Endometrial microvascular endothelial cells (primary cell): ENCODE measurements around the gene LCOR. TPM values are rescaled to one million over a fixed set of nuclear protein-coding genes. Genes with fewer than 3 reads are reported as not detected.
"Not testable (repeated sequence)": the region's sequence is repeated elsewhere in the genome, so short reads cannot be mapped to it uniquely, and the experiment has no call there.

Experiments used
- in situ Hi-C: cut with HindIII; loops from 2 replicates; pipeline ENCODE4 v1.10.0; 2017; ENCODE audit warnings: low sequenced_read_pairs, low pct_unique_long_range_greater_than_20kb; ENCODE audit errors: inconsistent ontology term
- total RNA-seq: library from RNA; depleted of rRNA; stranded (reverse); fragments of >200 nt; gene quantifications from one replicate; pipeline ENCODE4 v1.2.3, GENCODE V29; 2015; ENCODE audit errors: inconsistent ontology term

The LCOR gene
- 13.4 TPM for total RNA-seq

DNA sequence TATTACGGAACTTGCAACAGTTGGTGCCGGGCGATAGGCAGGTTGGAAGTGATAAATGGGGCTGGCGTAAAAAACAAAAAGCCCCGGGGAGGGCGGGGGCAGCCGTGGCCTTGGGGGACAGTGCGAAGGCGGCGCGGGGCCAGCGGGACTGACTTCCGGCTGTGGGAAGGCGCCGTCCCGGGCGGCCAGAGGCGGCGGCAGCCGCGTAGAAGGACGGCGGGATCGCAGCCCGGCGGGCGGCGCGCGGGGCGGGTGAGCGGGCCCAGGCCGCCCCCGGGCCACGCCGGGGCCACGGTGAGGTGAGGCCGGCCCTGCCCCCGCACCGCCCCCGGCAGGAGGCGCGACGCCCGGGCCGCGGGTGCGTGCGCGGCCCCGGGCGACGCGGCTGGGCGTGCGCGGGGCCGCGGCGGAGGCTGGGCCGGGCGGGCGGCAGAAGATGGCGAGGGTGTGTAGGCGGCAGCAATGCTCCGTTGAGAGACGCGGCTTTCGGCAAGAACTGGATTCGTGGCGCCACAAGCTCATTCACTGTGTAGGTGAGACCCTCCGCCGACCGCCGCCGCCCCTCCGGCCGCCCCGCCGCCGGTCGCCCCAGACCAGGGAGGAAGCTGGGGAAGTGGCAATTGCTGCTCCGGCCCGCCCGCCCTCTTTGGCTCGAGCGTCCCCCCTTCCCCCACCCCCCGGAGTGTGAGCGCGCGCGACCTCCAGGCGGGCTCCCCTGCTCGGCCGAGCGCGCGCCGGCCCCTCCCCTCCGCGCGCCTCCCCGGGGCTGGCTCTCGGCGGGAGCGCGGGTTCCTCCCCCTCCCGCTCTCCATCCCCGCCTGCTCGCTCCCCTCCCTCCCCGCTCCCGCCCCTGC lies at the start of gene LCOR:
TSS of gene LCOR (plus strand) at position 432 of the 854 bp plus-strand sequence. CDS start 116,760 bp downstream, outside the sequence.
- in situ Hi-C loops, result no loop called here

- in situ Hi-C loops, result no loop called here
Measured at GRCh38 chr10:96784253-96784652, 47.8 kb upstream of the LCOR start.

DNA sequence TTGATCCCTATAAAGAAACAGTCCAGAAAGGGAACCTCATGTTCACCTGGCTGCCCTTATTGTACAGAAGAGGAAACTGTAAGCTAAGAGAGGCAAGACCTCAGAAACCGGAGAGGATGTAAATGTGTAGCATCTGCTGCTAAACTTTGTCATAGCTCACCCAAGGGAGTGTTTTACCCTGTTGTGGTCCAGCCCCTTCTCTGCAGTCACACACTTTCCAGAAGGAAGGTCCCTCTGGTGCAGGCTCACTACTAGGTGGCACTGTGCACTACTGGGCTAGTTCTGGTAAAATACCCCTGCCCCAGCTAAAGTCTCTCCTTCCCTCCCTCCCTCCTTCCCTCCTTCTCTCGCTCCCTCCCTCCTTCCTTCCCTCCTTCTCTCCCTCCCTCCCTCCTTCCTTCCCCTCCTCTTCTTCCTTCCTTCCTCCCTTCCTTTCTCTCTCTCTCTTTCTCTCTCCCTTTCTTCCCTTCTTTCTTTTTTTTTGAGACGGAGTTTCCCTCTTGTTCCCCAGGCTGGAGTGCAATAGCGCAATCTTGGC lies 42.5 kb upstream of the LCOR start:
- in situ Hi-C loops, result no loop called here

DNA sequence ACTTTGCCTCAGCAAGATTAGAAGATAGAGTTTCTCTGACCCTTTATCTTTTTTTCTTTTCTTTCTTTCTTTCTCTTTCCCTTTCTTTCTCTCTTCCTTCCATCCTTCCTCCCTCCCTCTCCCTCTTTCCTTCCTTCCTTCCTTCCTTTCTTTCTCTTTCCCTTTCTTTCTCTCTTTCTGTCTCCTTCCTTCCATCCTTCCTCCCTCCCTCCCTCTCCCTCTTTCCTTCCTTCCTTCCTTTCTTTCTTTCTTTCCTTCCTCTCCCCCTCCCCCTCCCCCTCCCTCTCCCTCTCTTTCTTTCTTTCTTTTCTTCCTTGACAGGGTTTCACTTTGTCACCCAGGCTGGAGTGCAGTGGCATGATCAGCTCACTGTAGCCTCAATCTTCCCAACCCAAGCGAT lies 40.2 kb upstream of the LCOR start:
- in situ Hi-C loops, result no loop called here

DNA sequence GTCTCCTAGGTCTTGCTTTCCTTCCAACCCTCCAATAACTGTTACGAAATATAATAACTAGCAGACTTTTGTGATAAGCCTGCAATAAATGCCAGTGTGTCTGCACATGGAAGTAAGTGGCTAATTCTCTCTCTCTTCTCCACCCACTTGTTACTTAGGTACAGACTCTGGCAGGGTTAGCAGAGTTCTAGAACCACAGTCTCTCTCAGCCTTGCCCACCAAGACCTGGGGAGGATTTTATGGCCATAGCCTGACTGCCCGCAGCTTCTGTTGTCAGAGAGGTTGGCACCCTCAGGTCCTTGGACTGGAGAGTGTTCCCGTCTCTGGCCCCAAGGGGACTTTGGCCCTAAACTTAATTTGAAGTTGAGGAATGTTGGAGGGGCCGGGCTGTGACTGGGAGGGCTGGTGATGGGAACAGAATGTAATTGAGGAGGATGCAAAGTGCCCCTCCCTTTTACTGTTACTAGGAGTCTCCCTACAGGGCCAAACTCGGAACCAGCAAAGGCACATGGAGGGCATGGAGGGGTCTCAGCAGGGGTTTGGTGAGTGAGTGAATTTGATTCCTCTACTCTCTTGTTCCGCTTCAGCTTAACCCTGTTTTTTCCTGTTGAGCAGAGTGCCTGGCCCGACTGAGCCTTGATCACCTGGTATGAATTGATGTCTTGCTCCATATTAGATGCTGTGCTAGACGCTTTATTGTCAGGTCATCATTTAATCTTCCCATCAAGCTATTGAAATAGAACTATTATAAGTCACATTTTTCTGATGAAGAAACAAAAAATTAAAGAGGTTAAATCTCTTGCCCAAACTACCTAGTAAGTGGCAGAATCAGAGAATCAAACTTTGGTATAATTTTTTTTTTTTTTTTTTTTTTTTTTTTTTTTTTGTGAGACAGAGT lies 37.0 kb upstream of the LCOR start:
- in situ Hi-C loops, result no loop called here

- in situ Hi-C loops, result no loop called here
Measured at GRCh38 chr10:96797485-96797884, 34.6 kb upstream of the LCOR start.

GRCh38 chr10:96803288-96803664 lies 28.8 kb upstream of the LCOR start:
- in situ Hi-C loops, result no loop called here

GRCh38 chr10:96814264-96814663 lies 17.8 kb upstream of the LCOR start:
- in situ Hi-C loops, result no loop called here

DNA sequence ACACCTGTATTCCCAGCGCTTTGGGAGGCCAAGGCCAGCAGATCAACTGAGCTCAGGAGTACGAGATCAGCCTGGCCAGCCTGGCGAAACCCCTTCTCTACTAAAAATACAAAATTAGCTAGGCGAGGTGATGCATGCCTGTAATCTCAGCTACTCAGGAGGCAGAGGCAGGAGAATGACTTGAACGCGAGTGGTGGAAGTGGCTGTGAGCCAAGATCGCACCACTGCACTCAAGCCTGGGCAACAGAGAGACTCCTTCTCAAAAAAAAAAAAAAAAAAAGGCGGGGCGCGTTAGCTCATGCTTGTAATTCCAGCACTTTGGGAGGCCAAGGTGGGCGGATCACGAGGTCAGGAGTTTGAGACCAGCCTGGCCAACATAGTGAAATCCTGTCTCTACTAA lies 13.1 kb upstream of the LCOR start:
- in situ Hi-C loops, result not testable (repeated sequence)

DNA sequence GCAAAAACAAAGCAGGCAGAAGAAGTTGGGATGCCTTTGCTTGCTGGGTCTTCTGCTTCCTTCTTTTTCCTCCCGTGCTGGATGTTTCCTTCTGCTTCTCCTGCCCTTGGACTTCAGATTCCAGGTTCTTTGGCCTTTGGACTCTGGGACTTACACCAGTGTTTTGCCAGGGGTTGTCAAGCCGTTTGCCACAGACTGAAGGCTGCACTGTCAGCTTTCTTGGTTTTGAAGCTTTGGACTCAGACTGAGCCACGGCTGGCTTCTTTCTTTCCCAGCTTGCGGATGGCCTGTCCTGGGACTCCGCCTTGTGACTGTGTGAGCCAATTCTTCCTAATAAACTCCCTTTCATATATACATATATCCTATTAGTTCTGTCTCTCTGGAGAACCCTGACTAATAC lies 11.3 kb upstream of the LCOR start:
- in situ Hi-C loops, result no loop called here

DNA sequence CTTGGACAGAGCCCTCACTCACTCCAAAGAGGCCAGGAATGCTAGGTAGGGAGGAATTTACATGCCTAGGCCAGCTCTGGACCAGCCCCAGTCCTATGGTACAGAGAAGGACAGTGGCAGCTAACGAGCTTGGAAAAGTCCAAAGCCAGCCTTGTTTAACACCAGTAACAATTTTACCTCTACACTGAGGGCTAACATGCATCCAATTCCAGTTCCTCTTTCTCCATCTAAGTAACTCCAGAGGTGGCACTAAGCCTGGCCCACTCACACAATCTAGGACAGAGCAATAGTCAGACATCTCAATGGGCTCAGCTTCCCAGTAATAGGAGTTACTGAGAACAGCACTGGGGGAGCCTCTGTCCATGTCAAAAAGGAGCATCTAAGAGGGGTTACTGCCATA lies 5.7 kb upstream of the LCOR start:
- in situ Hi-C loops, result no loop called here

- in situ Hi-C loops, result no loop called here
Measured at GRCh38 chr10:96828609-96829008, 3.5 kb upstream of the LCOR start.

DNA sequence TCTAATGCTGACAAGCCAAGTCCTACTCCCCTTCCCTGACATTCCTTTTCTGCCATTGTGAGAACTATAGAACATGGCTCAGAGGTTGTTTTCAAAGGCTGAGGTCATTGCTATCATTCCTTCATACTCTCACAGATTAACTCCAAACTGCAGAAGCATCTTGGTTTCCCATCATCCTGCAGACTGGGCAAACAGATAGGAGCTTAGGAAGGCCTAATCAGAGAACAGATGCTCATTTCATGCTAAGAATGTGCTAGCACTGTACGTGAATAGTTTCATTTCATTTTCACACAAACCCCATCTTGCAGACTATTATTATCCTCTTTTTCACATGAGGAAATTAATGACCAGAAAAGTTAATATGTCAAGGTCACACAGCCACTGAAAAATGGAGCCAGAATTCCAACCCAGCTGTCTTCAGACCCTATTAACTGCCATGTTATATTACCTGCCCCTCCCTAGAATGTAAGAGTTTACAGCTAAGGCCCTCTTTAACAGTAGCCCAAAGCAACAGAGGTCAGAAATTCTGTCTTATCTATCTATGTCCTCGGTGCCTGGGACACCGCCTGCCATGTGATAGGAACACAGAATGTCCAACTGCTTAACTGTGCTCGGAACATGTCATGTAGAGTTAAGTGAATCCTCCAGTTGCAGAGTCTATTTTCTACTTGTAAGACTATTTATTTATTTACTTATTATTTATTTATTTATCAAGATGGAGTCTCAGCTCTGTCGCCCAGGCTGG lies 2.9 kb upstream of the LCOR start:
- in situ Hi-C loops, result no loop called here

GRCh38 chr10:96830511-96831199 lies 1.4 kb upstream of the LCOR start:
- in situ Hi-C loops, result no loop called here

DNA sequence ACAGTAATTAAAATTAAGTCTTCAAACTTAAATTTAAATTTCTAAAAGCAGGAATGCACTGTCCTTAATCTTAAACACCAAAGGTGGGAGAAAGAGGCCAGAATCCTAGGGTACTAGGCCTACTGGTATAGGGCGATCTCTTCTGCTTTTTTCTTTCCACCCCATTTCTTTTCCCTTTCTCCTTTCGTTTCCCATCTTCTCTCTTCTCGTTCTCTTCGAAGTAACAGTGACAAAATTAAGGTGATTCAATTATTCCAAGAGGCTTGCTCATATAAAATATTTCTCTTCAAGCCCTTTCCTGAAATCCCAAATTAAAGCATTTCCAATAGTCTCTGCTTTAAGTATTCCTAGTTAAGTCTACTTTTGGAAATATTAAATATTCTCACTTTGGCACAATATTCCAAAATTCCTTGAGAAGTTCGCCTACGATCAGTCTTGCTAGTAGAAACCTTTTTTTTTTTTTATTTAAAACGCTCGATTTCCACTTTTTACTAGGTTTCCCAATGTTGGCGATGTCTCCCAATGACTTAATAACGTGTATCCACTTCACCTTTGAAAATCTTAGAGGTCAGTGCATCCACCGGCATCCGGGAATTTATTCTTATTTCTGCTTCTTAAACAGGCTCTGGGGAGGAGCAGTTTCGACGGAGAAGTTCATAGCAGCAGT lies 765 bp upstream of the LCOR start:
- in situ Hi-C loops, result no loop called here

- in situ Hi-C loops, result no loop called here
Measured at GRCh38 chr10:96832721-96833219, 672 bp downstream of the LCOR start.

GRCh38 chr10:96833220-96834001 lies 1.3 kb downstream of the LCOR start:
- in situ Hi-C loops, result no loop called here
